ENCODE measurements around the gene PCBP3. TPM values are rescaled to one million over a fixed set of nuclear protein-coding genes. Genes with fewer than 3 reads are reported as not detected.

PCBP3 gene
- total RNA-seq, 6 experiments from 2014 or later, result 0.37 to 1.5 (median 0.69) TPM

GRCh38 chr21:45750936-45751335, 107.4 kb downstream of the PCBP3 start:
- ATAC-seq (no peak), DNase-seq (no peak)
- Histone ChIP-seq H3K36me3 (no peaks in the 10 kb centered on the region), H3K27ac (no peak overlapping the region), H3K4me3 (no peak overlapping the region), H3K9me3 (no peaks in the 10 kb centered on the region), H3K27me3 (no peaks in the 10 kb centered on the region), H3K4me1 (no peaks in the 10 kb centered on the region)
- TF ChIP-seq CTCF (IDR thresholded peaks at IDR 0.05) (no peak), POLR2A (IDR thresholded peaks at IDR 0.05) (no peak)
- WGBS (ENCODE audit: insufficient coverage, low coverage, low lambda C conversion rate, missing lambda C conversion rate), result 11% methylated on average over 1 of the region's 5 CpGs
- intact Hi-C loops (cut with DNase I), result no loop called here

- intact Hi-C loops (cut with DNase I), result no loop called here
- DNase-seq (no peak), ATAC-seq (no peak)
- H3K9me3 ChIP-seq, result no peaks in the 10 kb centered on the region
- no peaks in the 10 kb centered on the region for H3K36me3 ChIP-seq
- no peaks in the 10 kb centered on the region for H3K4me1 ChIP-seq
- WGBS (ENCODE audit: insufficient coverage, low coverage, low lambda C conversion rate, missing lambda C conversion rate), result 31% methylated on average over 1 of the region's 1 CpG
- no peak overlapping the region for H3K4me3 ChIP-seq
- H3K27ac ChIP-seq, result no peak overlapping the region
- TF ChIP-seq POLR2A (IDR thresholded peaks at IDR 0.05), result no peak
- no peak for TF ChIP-seq CTCF (IDR thresholded peaks at IDR 0.05)
- H3K27me3 ChIP-seq, result no peaks in the 10 kb centered on the region
These were observed 109.9 kb downstream of the PCBP3 start for GRCh38 chr21:45753445-45753844.

- TF ChIP-seq POLR2A (IDR thresholded peaks at IDR 0.05) (no peak), CTCF (IDR thresholded peaks at IDR 0.05) (no peak)
- 29% methylated on average over 1 of the region's 1 CpG for WGBS (ENCODE audit: insufficient coverage, low coverage, low lambda C conversion rate, missing lambda C conversion rate)
- DNase-seq, result no peak
- ATAC-seq, result no peak
- intact Hi-C loops (cut with DNase I), result no loop called here
- Histone ChIP-seq H3K4me1 (no peaks in the 10 kb centered on the region), H3K27ac (no peak overlapping the region), H3K4me3 (no peak overlapping the region), H3K36me3 (no peaks in the 10 kb centered on the region), H3K27me3 (no peaks in the 10 kb centered on the region), H3K9me3 (no peaks in the 10 kb centered on the region)
These were observed 112.5 kb downstream of the PCBP3 start for GRCh38 chr21:45756029-45756428.

- WGBS (ENCODE audit: insufficient coverage, low coverage, low lambda C conversion rate, missing lambda C conversion rate), result 68% methylated on average over 2 of the region's 2 CpGs
- TF ChIP-seq CTCF (IDR thresholded peaks at IDR 0.05), result no peak
- no peak for TF ChIP-seq POLR2A (IDR thresholded peaks at IDR 0.05)
- no peaks in the 10 kb centered on the region for H3K4me1 ChIP-seq
- H3K27me3 ChIP-seq, result no peaks in the 10 kb centered on the region
- DNase-seq, result no peak
- H3K36me3 ChIP-seq, result no peaks in the 10 kb centered on the region
- no peak for ATAC-seq
- no peaks in the 10 kb centered on the region for H3K9me3 ChIP-seq
- no peak overlapping the region for H3K27ac ChIP-seq
- no peak overlapping the region for H3K4me3 ChIP-seq
- intact Hi-C loops (cut with DNase I), result no loop called here
These were observed 113.1 kb downstream of the PCBP3 start for GRCh38 chr21:45756669-45757068.

- WGBS (ENCODE audit: insufficient coverage, low coverage, low lambda C conversion rate, missing lambda C conversion rate), result 49% methylated on average over 4 of the region's 11 CpGs
- H3K27ac ChIP-seq, result no peak overlapping the region
- no peaks in the 10 kb centered on the region for H3K4me1 ChIP-seq
- no peaks in the 10 kb centered on the region for H3K27me3 ChIP-seq
- H3K4me3 ChIP-seq, result no peak overlapping the region
- TF ChIP-seq CTCF (IDR thresholded peaks at IDR 0.05) (no peak), POLR2A (IDR thresholded peaks at IDR 0.05) (no peak)
- no peaks in the 10 kb centered on the region for H3K9me3 ChIP-seq
- ATAC-seq (no peak), DNase-seq (no peak)
- no peaks in the 10 kb centered on the region for H3K36me3 ChIP-seq
- intact Hi-C loops (cut with DNase I), result no loop called here
These were observed 118.2 kb downstream of the PCBP3 start for GRCh38 chr21:45761704-45762103.

Measured in right lobe of liver (tissue), 6 donors.